HG03460 (cell line): ENCODE measurements around the gene CBLN3.
"Not testable (repeated sequence)": the region's sequence is repeated elsewhere in the genome, so short reads cannot be mapped to it uniquely, and the experiment has no call there.

Experiments used
- ATAC-seq: cut with Tn5 transposase; IDR thresholded peaks from one replicate; pipeline ENCODE4 v1.9.1; 2021; ENCODE audit not compliant: unreplicated experiment

CBLN3 gene

GRCh38 chr14:24429395-24430142, at the start of gene CBLN3, which contains the start of gene KHNYN:
Gene CBLN3, minus strand, starts transcription at chr14:24429668. Its CDS starts 614 bp downstream, at chr14:24429054.
Gene KHNYN, plus strand, starts transcription at chr14:24429954. Its CDS starts 777 bp downstream, at chr14:24430731.
- ATAC-seq, result peak; percentile 74

- no peak for ATAC-seq
These were observed 45.8 kb upstream of the CBLN3 start for GRCh38 chr14:24475261-24475660.

- ATAC-seq, result no peak
These were observed 43.7 kb upstream of the CBLN3 start for GRCh38 chr14:24473211-24473610.

GRCh38 chr14:24470450-24470849, 41.0 kb upstream of the CBLN3 start:
- not testable (repeated sequence) for ATAC-seq

- no peak for ATAC-seq
These were observed 36.3 kb upstream of the CBLN3 start for GRCh38 chr14:24465805-24466204.

GRCh38 chr14:24465368-24465767, 35.9 kb upstream of the CBLN3 start:
- no peak for ATAC-seq

GRCh38 chr14:24463884-24464785, 34.7 kb upstream of the CBLN3 start:
- no peak for ATAC-seq

- no peak for ATAC-seq
These were observed 33.8 kb upstream of the CBLN3 start for GRCh38 chr14:24463017-24463883.

- ATAC-seq, result no peak
These were observed 31.9 kb upstream of the CBLN3 start for GRCh38 chr14:24461336-24461735.

- no peak for ATAC-seq
These were observed 29.9 kb upstream of the CBLN3 start for GRCh38 chr14:24459331-24459730.

GRCh38 chr14:24458736-24459135, 29.3 kb upstream of the CBLN3 start:
- ATAC-seq, result no peak

- no peak for ATAC-seq
These were observed 27.5 kb upstream of the CBLN3 start for GRCh38 chr14:24456980-24457379.

GRCh38 chr14:24450828-24451227, 21.4 kb upstream of the CBLN3 start:
- not testable (repeated sequence) for ATAC-seq

GRCh38 chr14:24443053-24443665, 13.7 kb upstream of the CBLN3 start:
- no peak for ATAC-seq

GRCh38 chr14:24442240-24443052, 13.0 kb upstream of the CBLN3 start, which contains the start of gene SDR39U1:
Gene SDR39U1, minus strand, starts transcription at chr14:24442776. Its CDS starts 7 bp downstream, at chr14:24442769.
- peak; percentile 90 for ATAC-seq

GRCh38 chr14:24441904-24442239, 12.4 kb upstream of the CBLN3 start:
- no peak for ATAC-seq

GRCh38 chr14:24441485-24441884, 12.0 kb upstream of the CBLN3 start:
- no peak for ATAC-seq

- ATAC-seq, result no peak
These were observed 11.3 kb upstream of the CBLN3 start for GRCh38 chr14:24440606-24441399.
